Activated naive CD4-positive, alpha-beta T cell treated with anti-CD3 and anti-CD28 coated beads, Interleukin-2, amount 50 U/mL, for 24 hours (primary cell): ENCODE data around the gene OLFM1.
"Not testable (repeated sequence)": the region's sequence is repeated elsewhere in the genome, so short reads cannot be mapped to it uniquely, and the experiment has no call there.

Experiments used
- H3K27ac Mint-ChIP-seq: one replicate; pipeline ENCODE4 v1.8.0; 2021; ENCODE audit warnings: mild to moderate bottlenecking, mixed read lengths
- H3K27me3 Mint-ChIP-seq: one replicate; pipeline ENCODE4 v1.8.0; 2021; ENCODE audit warnings: mixed read lengths
- H3K36me3 Mint-ChIP-seq: one replicate; pipeline ENCODE4 v1.8.0; 2021; ENCODE audit warnings: mixed read lengths
- H3K4me1 Mint-ChIP-seq: one replicate; pipeline ENCODE4 v1.8.0; 2021; ENCODE audit warnings: mixed read lengths
- H3K4me3 Mint-ChIP-seq: one replicate; pipeline ENCODE4 v1.8.0; 2021; ENCODE audit warnings: mild to moderate bottlenecking, mixed read lengths
- H3K9me3 Mint-ChIP-seq: one replicate; pipeline ENCODE4 v1.8.0; 2021; ENCODE audit warnings: mixed read lengths

OLFM1 gene

GRCh38 chr9:135050072-135050990, 37.1 kb upstream of the OLFM1 start:
- no peaks in the 10 kb centered on the region for H3K4me1 Mint-ChIP-seq
- H3K27me3 Mint-ChIP-seq, result peaks cover 25% of the 10 kb centered on the region
- no peaks in the 10 kb centered on the region for H3K9me3 Mint-ChIP-seq
- no peak overlapping the region for H3K27ac Mint-ChIP-seq
- H3K4me3 Mint-ChIP-seq, result no peak overlapping the region
- H3K36me3 Mint-ChIP-seq, result no peaks in the 10 kb centered on the region

- Mint-ChIP-seq H3K4me1 (no peaks in the 10 kb centered on the region), H3K9me3 (no peaks in the 10 kb centered on the region), H3K27ac (no peak overlapping the region), H3K36me3 (no peaks in the 10 kb centered on the region), H3K4me3 (no peak overlapping the region), H3K27me3 (peaks cover 24% of the 10 kb centered on the region)
Measured at GRCh38 chr9:135051316-135052038, 36.0 kb upstream of the OLFM1 start.

DNA sequence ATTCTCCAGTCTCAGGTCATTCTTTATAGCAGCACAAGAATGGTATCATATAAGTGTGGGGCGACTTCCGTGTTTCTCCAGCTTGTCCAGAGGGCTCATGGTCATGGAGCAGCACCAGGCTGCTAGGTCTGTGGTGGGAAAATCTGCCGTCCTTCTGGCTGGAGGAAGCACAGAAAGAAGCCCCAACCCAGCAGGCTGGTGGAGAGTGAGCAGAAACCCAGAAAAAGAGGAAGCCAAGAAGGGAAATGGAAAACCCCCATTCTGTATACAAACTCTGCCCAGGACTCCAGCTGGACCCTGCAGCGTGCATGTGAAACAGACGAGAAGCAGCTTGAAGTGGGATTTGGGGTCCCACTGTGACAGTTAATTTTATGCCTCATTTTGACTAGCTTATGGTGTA, 34.3 kb upstream of the OLFM1 start:
- H3K27ac Mint-ChIP-seq, result no peak overlapping the region
- H3K9me3 Mint-ChIP-seq, result no peaks in the 10 kb centered on the region
- no peaks in the 10 kb centered on the region for H3K36me3 Mint-ChIP-seq
- H3K4me3 Mint-ChIP-seq, result no peak overlapping the region
- no peaks in the 10 kb centered on the region for H3K4me1 Mint-ChIP-seq
- H3K27me3 Mint-ChIP-seq, result peaks cover 25% of the 10 kb centered on the region

- Mint-ChIP-seq H3K4me3 (no peak overlapping the region), H3K27me3 (peaks cover 25% of the 10 kb centered on the region), H3K36me3 (no peaks in the 10 kb centered on the region), H3K4me1 (no peaks in the 10 kb centered on the region), H3K9me3 (no peaks in the 10 kb centered on the region), H3K27ac (no peak overlapping the region)
Measured at GRCh38 chr9:135055181-135055580, 32.3 kb upstream of the OLFM1 start.

GRCh38 chr9:135056541-135056940, 30.9 kb upstream of the OLFM1 start:
- H3K4me1 Mint-ChIP-seq, result no peaks in the 10 kb centered on the region
- H3K27me3 Mint-ChIP-seq, result peaks cover 25% of the 10 kb centered on the region
- H3K9me3 Mint-ChIP-seq, result no peaks in the 10 kb centered on the region
- no peak overlapping the region for H3K27ac Mint-ChIP-seq
- no peak overlapping the region for H3K4me3 Mint-ChIP-seq
- no peaks in the 10 kb centered on the region for H3K36me3 Mint-ChIP-seq

- H3K4me3 Mint-ChIP-seq, result no peak overlapping the region
- no peaks in the 10 kb centered on the region for H3K36me3 Mint-ChIP-seq
- H3K27me3 Mint-ChIP-seq, result peaks cover 3% of the 10 kb centered on the region
- H3K27ac Mint-ChIP-seq, result no peak overlapping the region
- H3K9me3 Mint-ChIP-seq, result no peaks in the 10 kb centered on the region
- no peaks in the 10 kb centered on the region for H3K4me1 Mint-ChIP-seq
Measured at GRCh38 chr9:135060461-135061116, 26.9 kb upstream of the OLFM1 start.

GRCh38 chr9:135061441-135061840, 26.0 kb upstream of the OLFM1 start:
- Mint-ChIP-seq H3K4me3 (no peak overlapping the region), H3K4me1 (no peaks in the 10 kb centered on the region), H3K27me3 (peaks cover 2% of the 10 kb centered on the region), H3K9me3 (no peaks in the 10 kb centered on the region), H3K36me3 (no peaks in the 10 kb centered on the region), H3K27ac (no peak overlapping the region)

- Mint-ChIP-seq H3K36me3 (no peaks in the 10 kb centered on the region), H3K4me1 (no peaks in the 10 kb centered on the region), H3K27ac (no peak overlapping the region), H3K9me3 (no peaks in the 10 kb centered on the region), H3K27me3 (no peaks in the 10 kb centered on the region), H3K4me3 (no peak overlapping the region)
Measured at GRCh38 chr9:135062254-135062653, 25.2 kb upstream of the OLFM1 start.

- H3K27ac Mint-ChIP-seq, H3K4me3 Mint-ChIP-seq, H3K9me3 Mint-ChIP-seq, H3K36me3 Mint-ChIP-seq, H3K27me3 Mint-ChIP-seq, H3K4me1 Mint-ChIP-seq: not testable (repeated sequence)
Measured at GRCh38 chr9:135063466-135063865, 24.0 kb upstream of the OLFM1 start.

DNA sequence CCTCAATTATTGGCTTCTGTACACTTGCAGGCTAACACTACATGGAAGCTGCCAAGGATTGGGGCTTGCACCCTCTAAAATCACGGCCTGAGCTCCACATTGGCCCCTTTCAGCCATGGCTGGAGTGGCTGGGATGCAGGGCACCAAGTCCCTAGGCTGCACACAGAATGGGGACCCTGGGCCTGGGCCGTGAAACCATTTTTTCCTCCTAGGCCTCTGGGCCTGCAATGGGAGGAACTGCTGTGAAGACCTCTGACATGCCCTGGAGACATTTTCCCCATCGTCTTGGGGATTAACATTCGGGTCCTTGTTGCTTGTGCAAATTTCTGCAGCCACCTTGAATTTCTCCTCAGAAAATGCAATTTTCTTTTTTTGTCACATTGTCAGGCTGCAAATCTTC, 23.6 kb upstream of the OLFM1 start:
- not testable (repeated sequence) for H3K4me1 Mint-ChIP-seq, H3K9me3 Mint-ChIP-seq, H3K4me3 Mint-ChIP-seq, H3K27ac Mint-ChIP-seq, H3K27me3 Mint-ChIP-seq, H3K36me3 Mint-ChIP-seq

DNA sequence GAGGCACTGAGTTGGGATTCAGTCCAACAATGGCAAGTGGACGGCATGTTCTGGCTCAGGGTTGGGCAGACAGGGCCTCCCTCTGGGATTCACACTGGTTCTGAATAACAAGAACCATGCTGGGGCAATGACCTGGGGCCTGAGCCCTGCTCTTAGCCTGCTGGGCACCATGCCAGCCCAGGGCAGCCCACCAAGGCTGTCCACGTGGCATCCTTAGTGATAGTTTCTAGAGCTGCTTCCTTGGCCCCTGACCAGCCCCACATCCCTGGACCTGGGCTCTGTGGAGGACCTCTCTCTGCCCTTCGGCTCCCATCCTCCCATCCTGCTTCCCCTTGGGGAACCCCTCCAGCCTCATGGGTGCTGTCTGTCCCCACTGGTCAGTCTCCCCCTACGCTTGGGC, 22.3 kb upstream of the OLFM1 start:
- Mint-ChIP-seq H3K27me3 (peaks cover 6% of the 10 kb centered on the region), H3K27ac (no peak overlapping the region), H3K9me3 (no peaks in the 10 kb centered on the region), H3K4me1 (no peaks in the 10 kb centered on the region), H3K4me3 (no peak overlapping the region), H3K36me3 (peaks cover 1% of the 10 kb centered on the region)

GRCh38 chr9:135065804-135066203, 21.7 kb upstream of the OLFM1 start:
- H3K4me1 Mint-ChIP-seq, result no peaks in the 10 kb centered on the region
- H3K27me3 Mint-ChIP-seq, result peaks cover 6% of the 10 kb centered on the region
- H3K36me3 Mint-ChIP-seq, result peaks cover 1% of the 10 kb centered on the region
- no peak overlapping the region for H3K4me3 Mint-ChIP-seq
- H3K27ac Mint-ChIP-seq, result no peak overlapping the region
- no peaks in the 10 kb centered on the region for H3K9me3 Mint-ChIP-seq

DNA sequence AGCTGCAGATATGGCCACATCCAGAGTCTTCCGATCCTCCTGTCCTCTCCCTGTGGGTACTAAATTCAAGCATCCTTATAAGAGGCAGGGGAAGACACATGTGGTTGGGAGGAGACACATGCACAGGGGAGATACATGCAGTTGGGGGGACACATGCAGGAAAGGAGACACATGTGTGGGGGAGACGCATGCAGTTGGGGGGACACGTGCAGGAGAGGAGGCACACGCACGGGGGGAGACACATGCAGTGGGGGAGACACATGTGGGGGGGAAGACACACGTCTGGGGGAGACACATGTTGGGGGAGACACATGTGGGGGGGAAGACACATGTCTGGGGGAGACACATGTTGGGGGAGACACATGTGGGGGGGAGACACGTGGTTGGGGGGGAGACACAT, 21.2 kb upstream of the OLFM1 start:
- no peak overlapping the region for H3K27ac Mint-ChIP-seq
- peaks cover 6% of the 10 kb centered on the region for H3K27me3 Mint-ChIP-seq
- H3K4me3 Mint-ChIP-seq, result no peak overlapping the region
- no peaks in the 10 kb centered on the region for H3K9me3 Mint-ChIP-seq
- peaks cover 1% of the 10 kb centered on the region for H3K36me3 Mint-ChIP-seq
- H3K4me1 Mint-ChIP-seq, result no peaks in the 10 kb centered on the region

GRCh38 chr9:135067096-135067710, 20.3 kb upstream of the OLFM1 start:
- Mint-ChIP-seq H3K4me3 (no peak overlapping the region), H3K27me3 (peaks cover 6% of the 10 kb centered on the region), H3K9me3 (no peaks in the 10 kb centered on the region), H3K4me1 (no peaks in the 10 kb centered on the region), H3K27ac (no peak overlapping the region), H3K36me3 (peaks cover 1% of the 10 kb centered on the region)

GRCh38 chr9:135068776-135069415, 18.6 kb upstream of the OLFM1 start:
- peak overlapping the region; percentile 46 for H3K27ac Mint-ChIP-seq
- H3K36me3 Mint-ChIP-seq, result peaks cover 1% of the 10 kb centered on the region
- H3K27me3 Mint-ChIP-seq, result peaks cover 6% of the 10 kb centered on the region
- H3K9me3 Mint-ChIP-seq, result no peaks in the 10 kb centered on the region
- H3K4me1 Mint-ChIP-seq, result no peaks in the 10 kb centered on the region
- H3K4me3 Mint-ChIP-seq, result no peak overlapping the region
